GM21737 (cell line): ENCODE measurements around the gene SLC12A7.
"Not testable (repeated sequence)": the region's sequence is repeated elsewhere in the genome, so short reads cannot be mapped to it uniquely, and the experiment has no call there.

Experiments
- ATAC-seq: cut with Tn5 transposase; IDR thresholded peaks from one replicate; pipeline ENCODE4 v1.9.1; 2021; ENCODE audit warnings: mild to moderate bottlenecking, moderate library complexity; ENCODE audit not compliant: unreplicated experiment

The SLC12A7 gene

GRCh38 chr5:1028481-1029281 is 83.2 kb downstream of the SLC12A7 start:
- ATAC-seq: no peak

GRCh38 chr5:1027631-1028441 is 84.0 kb downstream of the SLC12A7 start:
- ATAC-seq: no peak

- no peak for ATAC-seq
Observed at GRCh38 chr5:1026700-1027621, 84.9 kb downstream of the SLC12A7 start.

GRCh38 chr5:1021969-1022336 is 89.9 kb downstream of the SLC12A7 start:
- not testable (repeated sequence) for ATAC-seq

- ATAC-seq: no peak
Observed at GRCh38 chr5:1021136-1021968, 90.5 kb downstream of the SLC12A7 start.

- no peak for ATAC-seq
Observed at GRCh38 chr5:1020452-1020961, 91.4 kb downstream of the SLC12A7 start.

GRCh38 chr5:1019001-1019905 is 92.6 kb downstream of the SLC12A7 start:
- no peak for ATAC-seq

- no peak for ATAC-seq
Observed at GRCh38 chr5:1018596-1018995, 93.3 kb downstream of the SLC12A7 start.

- no peak for ATAC-seq
Observed at GRCh38 chr5:1017691-1018455, 94.0 kb downstream of the SLC12A7 start.

- no peak for ATAC-seq
Observed at GRCh38 chr5:1017056-1017455, 94.8 kb downstream of the SLC12A7 start.

- no peak for ATAC-seq
Observed at GRCh38 chr5:1016476-1016875, 95.4 kb downstream of the SLC12A7 start.

- ATAC-seq: no peak
Observed at GRCh38 chr5:1016036-1016435, 95.8 kb downstream of the SLC12A7 start.

GRCh38 chr5:1015507-1015906 is 96.4 kb downstream of the SLC12A7 start:
- ATAC-seq: no peak

GRCh38 chr5:1014781-1015221 is 97.1 kb downstream of the SLC12A7 start:
- no peak for ATAC-seq

GRCh38 chr5:1014346-1014745 is 97.5 kb downstream of the SLC12A7 start:
- ATAC-seq: no peak

- ATAC-seq: no peak
Observed at GRCh38 chr5:1013948-1014301, 97.9 kb downstream of the SLC12A7 start.

- no peak for ATAC-seq
Observed at GRCh38 chr5:1013238-1013947, 98.5 kb downstream of the SLC12A7 start.

GRCh38 chr5:1012900-1013237 is 99.0 kb downstream of the SLC12A7 start:
- ATAC-seq: no peak
